HG03103 (cell line): ENCODE measurements around the gene ACAD10.

ENCODE experiments used
- ATAC-seq: cut with Tn5 transposase; IDR thresholded peaks from one replicate; pipeline ENCODE4 v1.9.1; 2021; ENCODE audit warnings: low read depth; ENCODE audit not compliant: unreplicated experiment

ACAD10 gene

DNA sequence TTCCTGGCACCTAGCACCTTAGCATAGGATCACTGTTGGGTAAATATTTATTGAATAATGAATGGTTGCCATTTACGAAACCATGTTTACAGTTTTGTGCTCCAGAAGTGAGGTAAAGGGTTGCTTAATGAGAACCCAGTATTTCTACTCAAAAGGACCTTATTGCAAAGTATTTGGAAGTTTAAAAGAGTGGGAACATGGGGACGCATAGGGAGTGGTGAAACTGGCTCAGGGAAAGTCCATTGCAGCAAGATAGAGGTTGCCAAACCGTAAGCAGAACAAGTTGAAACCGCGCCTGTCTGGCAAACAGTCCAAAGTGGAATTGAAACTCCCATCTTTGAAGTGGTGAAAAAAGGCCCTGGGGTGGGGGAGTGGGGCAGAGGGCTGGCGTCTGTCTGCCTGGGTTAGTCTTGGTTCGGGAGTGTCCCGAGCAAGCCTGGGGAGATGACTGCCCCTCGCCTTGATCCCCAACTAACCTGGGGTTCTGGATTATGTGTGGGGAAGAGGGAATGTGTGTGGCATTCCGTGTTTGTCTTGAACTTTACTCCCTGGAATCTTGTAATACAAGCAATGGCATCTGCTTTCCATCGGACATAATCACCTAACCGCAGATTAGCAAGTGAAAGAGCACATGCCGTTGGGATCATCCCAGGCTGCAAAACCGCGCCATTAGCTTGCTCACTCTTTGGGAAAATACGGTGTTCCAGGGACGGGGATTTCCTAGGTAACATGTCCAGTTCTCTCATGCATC, 88.1 kb downstream of the ACAD10 start:
- ATAC-seq, result no peak

DNA sequence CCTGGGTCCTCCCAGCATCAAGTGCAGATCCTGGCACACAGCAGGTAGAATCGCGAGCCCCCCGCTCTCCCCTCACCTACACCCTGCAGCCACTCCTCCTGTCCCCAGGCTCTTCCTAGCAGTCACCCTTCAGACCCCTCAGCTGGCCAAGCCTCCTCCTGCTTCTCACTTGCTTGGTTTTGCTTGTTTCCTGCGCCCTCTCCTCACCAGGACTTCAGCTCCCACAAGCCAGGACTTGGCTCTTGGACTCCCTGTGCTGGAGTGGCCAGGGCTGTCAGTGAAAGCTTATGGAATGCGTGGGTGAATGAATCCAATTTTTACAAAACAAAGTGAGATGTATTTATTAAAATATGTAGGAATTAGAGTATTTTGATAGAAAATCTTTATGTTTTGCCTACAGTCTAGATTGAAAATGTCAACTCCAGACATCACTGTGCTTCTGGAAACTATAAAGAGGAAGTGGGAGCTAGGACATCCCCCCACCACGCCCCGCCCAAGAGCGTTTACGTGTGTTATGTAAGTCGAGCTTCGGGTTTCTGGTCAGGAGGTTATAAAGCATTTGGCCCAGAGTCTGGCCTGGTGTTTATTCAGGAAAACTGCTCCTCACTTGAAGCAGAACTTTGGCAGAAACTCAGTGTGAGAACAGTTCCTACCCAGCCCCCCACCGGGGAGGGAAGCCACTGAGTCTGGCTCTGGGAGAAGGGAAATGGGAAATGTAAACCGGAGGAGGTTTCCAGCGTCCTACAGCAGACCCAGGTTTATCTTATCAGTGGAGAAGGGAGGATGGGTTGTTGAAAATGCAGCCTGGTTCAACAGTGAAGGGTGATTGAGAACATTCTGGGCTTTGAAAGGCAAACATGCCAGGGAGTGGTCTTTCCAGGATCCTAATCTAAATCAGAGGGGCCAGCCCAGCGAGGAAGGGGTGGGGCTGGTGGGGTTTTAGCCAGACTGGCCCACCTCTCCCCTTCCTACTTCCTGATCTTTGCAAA, 89.6 kb downstream of the ACAD10 start:
- peak; percentile 79 for ATAC-seq

- no peak for ATAC-seq
These were observed 91.0 kb downstream of the ACAD10 start for GRCh38 chr12:111776836-111777344.

GRCh38 chr12:111777345-111778045, 91.6 kb downstream of the ACAD10 start:
- ATAC-seq, result no peak

- ATAC-seq, result no peak
These were observed 94.3 kb downstream of the ACAD10 start for GRCh38 chr12:111780166-111780565.

DNA sequence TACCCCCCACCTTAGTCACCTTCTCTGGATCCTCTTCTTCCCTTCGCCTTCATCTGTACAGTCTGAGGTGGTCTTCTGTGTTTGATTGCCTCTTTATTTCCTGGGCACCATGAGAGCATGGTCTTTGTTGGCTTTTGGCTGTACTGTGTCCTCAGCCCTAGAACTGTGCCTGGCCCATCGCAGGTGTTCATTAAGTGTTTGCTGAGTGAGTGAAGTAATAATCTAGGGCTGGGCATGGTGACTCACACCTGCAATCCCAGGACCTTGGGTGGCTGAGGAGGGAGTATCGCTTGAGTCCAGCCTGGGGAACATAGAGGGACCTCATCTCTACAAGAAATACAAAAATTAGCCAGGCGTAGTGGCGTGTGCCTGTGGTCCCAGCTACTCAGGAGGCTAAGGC, 94.8 kb downstream of the ACAD10 start:
- no peak for ATAC-seq

GRCh38 chr12:111781085-111781658, 95.3 kb downstream of the ACAD10 start:
- ATAC-seq, result no peak

- ATAC-seq, result no peak
These were observed 97.2 kb downstream of the ACAD10 start for GRCh38 chr12:111783046-111783445.

DNA sequence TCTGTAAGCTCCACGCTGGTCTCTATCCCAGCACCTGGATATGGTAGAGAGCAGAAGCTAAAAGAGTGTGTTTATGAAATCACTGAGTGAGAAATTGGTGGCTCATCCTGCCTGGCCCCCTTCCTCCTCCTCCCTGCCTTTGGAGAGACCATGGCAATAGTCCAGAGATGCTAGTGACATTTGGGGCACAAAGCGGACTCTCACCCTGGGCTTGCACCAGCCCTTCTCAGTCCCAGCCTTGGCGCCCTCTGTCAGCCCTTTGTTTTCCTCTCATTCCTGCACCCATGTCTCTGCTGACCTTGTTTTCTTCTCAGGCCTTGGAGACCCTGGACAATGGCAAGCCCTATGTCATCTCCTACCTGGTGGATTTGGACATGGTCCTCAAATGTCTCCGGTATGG, 99.1 kb downstream of the ACAD10 start:
- ATAC-seq, result no peak

DNA sequence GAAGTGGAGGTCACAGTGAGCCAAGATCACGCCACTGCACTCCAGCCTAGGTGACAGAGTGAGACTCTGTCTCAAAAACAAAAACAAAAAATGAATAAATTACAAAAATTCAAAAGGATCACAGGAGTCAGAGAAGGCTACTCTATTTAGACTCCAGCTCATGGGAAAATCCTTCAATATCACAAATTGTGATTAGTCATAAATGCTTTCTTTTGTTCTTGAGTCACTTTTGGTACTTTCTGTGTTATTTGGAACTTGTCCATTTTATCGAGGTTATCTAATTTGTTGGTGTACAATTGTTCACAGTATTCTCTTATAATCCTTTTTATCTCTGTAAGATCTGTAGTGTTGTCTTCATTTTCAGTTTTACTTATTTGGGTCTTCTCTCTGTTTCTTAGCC, 99.8 kb downstream of the ACAD10 start:
- ATAC-seq, result no peak

DNA sequence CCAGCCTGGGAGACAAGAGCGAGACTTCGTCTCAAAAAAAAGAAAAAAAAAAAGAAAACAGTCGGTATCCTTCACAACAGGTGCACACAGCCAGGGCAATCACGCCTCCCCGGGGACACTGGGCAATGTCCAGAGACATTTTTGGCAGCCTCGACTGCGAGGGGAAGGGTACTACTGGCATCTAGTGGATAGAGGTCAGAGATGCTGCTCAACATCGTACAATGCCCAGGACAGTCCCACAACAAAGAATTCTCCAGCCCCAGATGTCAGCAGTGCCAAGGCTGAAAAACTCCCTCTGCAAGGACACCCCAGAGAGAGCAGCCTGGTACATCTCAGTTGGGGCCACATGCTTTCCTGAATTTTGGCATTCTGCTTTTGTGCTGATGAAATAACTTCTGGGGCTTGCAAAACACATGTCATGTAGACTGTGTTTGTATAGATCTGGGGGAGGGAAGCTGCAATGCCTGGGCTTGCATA, 102.4 kb downstream of the ACAD10 start:
- ATAC-seq, result no peak

DNA sequence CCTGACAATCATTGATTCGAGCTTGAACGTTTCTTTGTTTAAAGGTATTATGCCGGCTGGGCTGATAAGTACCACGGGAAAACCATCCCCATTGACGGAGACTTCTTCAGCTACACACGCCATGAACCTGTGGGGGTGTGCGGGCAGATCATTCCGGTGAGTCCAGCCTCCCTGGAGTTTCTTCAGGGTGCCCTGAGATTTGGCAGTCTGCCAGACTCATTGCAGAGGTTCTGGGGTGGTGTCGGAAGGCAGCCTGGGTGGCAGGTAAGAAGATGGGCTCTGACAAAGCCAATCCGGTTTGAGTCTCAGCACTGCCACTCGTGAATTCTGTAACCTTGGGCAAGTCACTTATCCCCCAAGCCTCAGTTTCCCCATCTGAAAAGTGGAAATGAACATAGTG, 103.9 kb downstream of the ACAD10 start:
- no peak for ATAC-seq

GRCh38 chr12:111791507-111791906, 105.7 kb downstream of the ACAD10 start:
- ATAC-seq, result no peak

DNA sequence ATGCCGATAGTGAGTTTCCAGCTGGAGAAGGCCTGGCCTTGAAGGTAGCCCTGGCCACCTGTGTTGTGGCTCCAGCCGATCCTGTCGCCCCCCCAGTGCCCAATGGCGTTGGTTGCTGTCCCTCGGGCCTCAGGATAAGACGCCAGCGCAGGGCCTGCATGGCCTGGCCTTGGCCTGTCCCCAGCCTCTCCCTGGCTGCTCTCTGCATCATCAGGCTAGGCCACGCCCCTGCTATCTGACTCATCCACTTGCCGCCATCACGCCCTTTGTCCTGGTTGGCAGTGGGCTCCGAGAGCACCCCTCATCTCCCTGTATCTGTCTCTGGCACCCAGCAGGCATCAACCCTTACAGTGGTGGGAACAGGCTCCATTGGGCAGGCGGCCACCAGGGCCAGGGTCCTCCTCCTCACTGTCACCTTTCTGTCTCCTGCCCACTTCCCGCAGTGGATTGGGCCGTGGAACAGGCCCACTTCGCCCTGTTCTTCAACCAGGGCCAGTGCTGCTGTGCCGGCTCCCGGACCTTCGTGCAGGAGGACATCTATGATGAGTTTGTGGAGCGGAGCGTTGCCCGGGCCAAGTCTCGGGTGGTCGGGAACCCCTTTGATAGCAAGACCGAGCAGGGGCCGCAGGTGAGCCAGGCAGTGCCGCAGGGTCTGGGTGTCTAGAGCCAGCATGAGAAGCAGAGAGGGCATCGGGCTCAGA, 106.5 kb downstream of the ACAD10 start:
- ATAC-seq, result no peak

DNA sequence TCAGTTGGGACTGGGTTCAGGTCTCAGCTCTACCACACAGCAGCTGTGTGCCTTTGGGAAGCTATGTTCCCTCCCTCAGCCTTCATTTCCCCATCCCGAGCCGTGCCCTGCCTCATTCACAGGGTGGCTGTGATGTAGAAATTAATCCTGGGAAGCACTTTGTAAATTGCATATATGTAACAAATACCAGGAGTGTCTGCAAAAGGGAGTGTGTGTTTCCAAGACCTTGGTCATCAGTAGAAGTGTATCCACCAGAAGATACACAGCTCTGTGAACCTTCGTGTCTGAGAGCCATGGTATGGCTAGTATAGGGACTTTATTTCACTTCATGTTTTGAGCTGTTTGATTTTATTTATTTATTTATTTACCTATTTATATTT, 107.0 kb downstream of the ACAD10 start:
- no peak for ATAC-seq

DNA sequence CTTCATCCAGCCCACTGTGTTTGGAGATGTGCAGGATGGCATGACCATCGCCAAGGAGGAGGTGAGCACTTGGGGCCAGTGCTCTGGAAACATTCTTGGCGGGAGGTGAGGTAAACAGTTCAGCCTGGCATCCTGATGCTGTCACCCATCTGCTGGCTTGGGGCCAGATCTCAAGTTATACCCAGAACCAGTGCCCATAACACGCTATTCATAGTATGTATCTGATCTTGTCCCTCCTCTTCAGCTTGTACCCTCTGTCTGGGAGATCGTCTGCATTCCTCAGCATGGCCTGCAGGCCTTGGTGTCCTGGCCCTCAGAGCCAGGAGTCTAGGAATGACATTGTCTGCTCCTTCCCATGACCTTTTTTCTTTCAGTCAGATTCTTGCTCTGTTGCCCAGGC, 112.3 kb downstream of the ACAD10 start:
- ATAC-seq, result no peak

GRCh38 chr12:111799758-111800157, 113.9 kb downstream of the ACAD10 start:
- ATAC-seq, result no peak

DNA sequence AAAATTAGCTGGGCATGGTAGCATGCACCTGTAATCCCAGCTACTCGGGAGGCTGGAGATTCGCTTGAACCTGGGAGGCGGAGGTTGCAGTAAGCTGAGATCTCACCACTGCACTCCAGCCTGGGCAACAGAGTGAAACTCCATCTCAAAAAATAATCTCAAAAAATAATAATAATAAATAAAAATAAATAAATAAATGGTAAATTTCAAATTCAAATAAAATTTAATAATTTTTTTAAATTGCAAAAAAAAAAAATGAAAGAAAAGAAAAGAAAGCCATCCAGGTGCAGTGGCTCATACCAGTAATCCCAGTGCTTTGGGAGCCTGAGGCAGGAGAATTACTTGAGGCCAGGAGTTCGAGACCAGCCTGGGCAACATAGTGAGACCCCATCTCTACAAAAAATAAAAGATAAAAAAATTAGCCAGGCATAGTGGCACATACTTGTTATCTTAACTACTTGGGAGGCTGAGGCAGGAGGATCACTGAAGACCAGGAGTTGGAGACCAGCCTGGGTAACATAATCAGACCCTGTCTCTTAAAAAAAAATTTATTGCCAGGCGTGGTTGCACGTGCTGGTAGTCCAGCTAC, 117.3 kb downstream of the ACAD10 start:
- no peak for ATAC-seq

GRCh38 chr12:111803851-111804250, 118.0 kb downstream of the ACAD10 start:
- ATAC-seq, result no peak
